Hepatocyte (in vitro differentiated cells): Measurements from ENCODE around the gene SIDT1. TPM values are rescaled to one million over a fixed set of nuclear protein-coding genes. Genes with fewer than 3 reads are reported as not detected.
"Not testable (repeated sequence)": the region's sequence is repeated elsewhere in the genome, so short reads cannot be mapped to it uniquely, and the experiment has no call there.

Experiments used
- DNase-seq: peaks from one replicate; pipeline ENCODE4 v3.0.0-alpha.2; 2016; ENCODE audit warnings: low spot score
- H2AFZ ChIP-seq: fragments of 200-600 bp; sonication (generic); 2 replicates; pipeline ENCODE4 v1.6.0; 2016; ENCODE audit warnings: antibody characterized with exemption, mild to moderate bottlenecking
- H3K27ac ChIP-seq: fragments of 200-600 bp; sonication (generic); 2 replicates; pipeline ENCODE4 v1.5.1; 2016; ENCODE audit warnings: mild to moderate bottlenecking
- H3K27me3 ChIP-seq: fragments of 200-600 bp; sonication (generic); 2 replicates; pipeline ENCODE4 v1.6.1; 2016
- H3K36me3 ChIP-seq: fragments of 200-600 bp; sonication (generic); replicated peaks from 2 replicates; pipeline ENCODE4 v1.5.1; 2016; ENCODE audit warnings: low read depth; ENCODE audit not compliant: insufficient read depth
- H3K4me1 ChIP-seq: fragments of 200-600 bp; sonication (generic); 2 replicates; pipeline ENCODE4 v1.5.1; 2016; ENCODE audit warnings: mild to moderate bottlenecking, moderate library complexity; ENCODE audit not compliant: insufficient read depth
- H3K4me2 ChIP-seq: fragments of 200-600 bp; sonication (generic); 2 replicates; pipeline ENCODE4 v1.6.0; 2016
- H3K4me3 ChIP-seq: fragments of 200-600 bp; sonication (generic); 2 replicates; pipeline ENCODE4 v1.5.1; 2016; ENCODE audit warnings: mild to moderate bottlenecking
- H3K79me2 ChIP-seq: fragments of 200-600 bp; sonication (generic); 2 replicates; pipeline ENCODE4 v1.6.0; 2017; ENCODE audit warnings: mild to moderate bottlenecking
- H3K9me2 ChIP-seq: fragments of 200-600 bp; sonication (generic); replicated peaks from 2 replicates; pipeline ENCODE4 v1.6.0; 2017; ENCODE audit warnings: mild to moderate bottlenecking; ENCODE audit not compliant: insufficient read depth
- H3K9me3 ChIP-seq: fragments of 200-600 bp; sonication (generic); 2 replicates; pipeline ENCODE4 v1.5.1; 2016; ENCODE audit warnings: low read depth, mild to moderate bottlenecking
- H4K20me1 ChIP-seq: fragments of 200-600 bp; sonication (generic); 2 replicates; pipeline ENCODE4 v1.6.0; 2016; ENCODE audit warnings: mild to moderate bottlenecking; ENCODE audit not compliant: insufficient read depth, poor library complexity, severe bottlenecking
- EZH2 ChIP-seq: fragments of 200-600 bp; sonication (generic); IDR thresholded peaks from 2 replicates; pipeline ENCODE4 v1.6.1; 2016; ENCODE audit warnings: antibody characterized with exemption, mild to moderate bottlenecking, borderline replicate concordance
- EZH2phosphoT487 ChIP-seq: fragments of 200-600 bp; sonication (generic); IDR thresholded peaks from one replicate; pipeline ENCODE4 v1.6.1; 2018; ENCODE audit warnings: antibody characterized with exemption, mild to moderate bottlenecking, low read depth, moderate library complexity; ENCODE audit not compliant: unreplicated experiment, severe bottlenecking
- WGBS: methylation state at CpG from one replicate; pipeline ENCODE4 v1.1.6; 2016; ENCODE audit warnings: low lambda C conversion rate; ENCODE audit errors: missing lambda C conversion rate; 5-methylcytosine and 5-hydroxymethylcytosine counted together
- polyA plus RNA-seq: library from polyadenylated mRNA; unstranded; fragments of >200 nt; fragmentation: Nextera tagmentation; extraction: Ambion mirVana; gene quantifications from 2 replicates; pipeline ENCODE4 v1.2.1, GENCODE V29; 2016
- total RNA-seq: library from RNA; depleted of rRNA; stranded (reverse); fragments of >200 nt; gene quantifications from 2 replicates; pipeline ENCODE4 v1.2.3, GENCODE V29; 2014
- TF ChIP-seq, protein P1 (sequence below): fragments of 200-600 bp; sonication (generic); IDR thresholded peaks from 2 replicates; pipeline ENCODE4 v1.5.1; 2016; ENCODE audit warnings: antibody characterized with exemption, mild to moderate bottlenecking; ENCODE audit not compliant: poor library complexity

SIDT1 gene
- total and polyA plus RNA-seq, 2 experiments from 2014 or later = 0.18 to 0.90 TPM

- Histone ChIP-seq H3K36me3 (no peaks in the 10 kb centered on the region), H3K79me2 (no peaks in the 10 kb centered on the region), H3K9me2 (no peaks in the 10 kb centered on the region), H3K4me1 (peaks cover 4% of the 10 kb centered on the region), H3K4me2 (no peak overlapping the region), H3K4me3 (no peak overlapping the region), H3K9me3 (no peaks in the 10 kb centered on the region), H2AFZ (no peak overlapping the region), H3K27me3 (no peaks in the 10 kb centered on the region), H4K20me1 (no peaks in the 10 kb centered on the region), H3K27ac (no peak overlapping the region)
- 84% methylated on average over 6 of the region's 6 CpGs for WGBS
- no peak for DNase-seq
- TF ChIP-seq, protein P1, sequence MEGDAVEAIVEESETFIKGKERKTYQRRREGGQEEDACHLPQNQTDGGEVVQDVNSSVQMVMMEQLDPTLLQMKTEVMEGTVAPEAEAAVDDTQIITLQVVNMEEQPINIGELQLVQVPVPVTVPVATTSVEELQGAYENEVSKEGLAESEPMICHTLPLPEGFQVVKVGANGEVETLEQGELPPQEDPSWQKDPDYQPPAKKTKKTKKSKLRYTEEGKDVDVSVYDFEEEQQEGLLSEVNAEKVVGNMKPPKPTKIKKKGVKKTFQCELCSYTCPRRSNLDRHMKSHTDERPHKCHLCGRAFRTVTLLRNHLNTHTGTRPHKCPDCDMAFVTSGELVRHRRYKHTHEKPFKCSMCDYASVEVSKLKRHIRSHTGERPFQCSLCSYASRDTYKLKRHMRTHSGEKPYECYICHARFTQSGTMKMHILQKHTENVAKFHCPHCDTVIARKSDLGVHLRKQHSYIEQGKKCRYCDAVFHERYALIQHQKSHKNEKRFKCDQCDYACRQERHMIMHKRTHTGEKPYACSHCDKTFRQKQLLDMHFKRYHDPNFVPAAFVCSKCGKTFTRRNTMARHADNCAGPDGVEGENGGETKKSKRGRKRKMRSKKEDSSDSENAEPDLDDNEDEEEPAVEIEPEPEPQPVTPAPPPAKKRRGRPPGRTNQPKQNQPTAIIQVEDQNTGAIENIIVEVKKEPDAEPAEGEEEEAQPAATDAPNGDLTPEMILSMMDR = no peak
- TF ChIP-seq EZH2phosphoT487 (no peak), EZH2 (no peak)
Measured at GRCh38 chr3:113631573-113631972, 99.2 kb downstream of the SIDT1 start.

- TF ChIP-seq EZH2 (no peak), EZH2phosphoT487 (no peak)
- TF ChIP-seq, protein P1 = no peak
- Histone ChIP-seq H3K4me3 (no peak overlapping the region), H3K4me1 (peaks cover 4% of the 10 kb centered on the region), H3K27ac (no peak overlapping the region), H3K36me3 (no peaks in the 10 kb centered on the region), H3K27me3 (no peaks in the 10 kb centered on the region), H4K20me1 (no peaks in the 10 kb centered on the region), H3K9me3 (no peaks in the 10 kb centered on the region), H3K79me2 (no peaks in the 10 kb centered on the region), H3K4me2 (no peak overlapping the region), H3K9me2 (no peaks in the 10 kb centered on the region), H2AFZ (no peak overlapping the region)
- no peak for DNase-seq
- WGBS = 72% methylated on average over 8 of the region's 8 CpGs
Measured at GRCh38 chr3:113634782-113635474, 102.6 kb downstream of the SIDT1 start.

GRCh38 chr3:113636034-113636433, 103.7 kb downstream of the SIDT1 start:
- H3K9me2 ChIP-seq, H3K79me2 ChIP-seq, H3K4me3 ChIP-seq, H3K9me3 ChIP-seq, H4K20me1 ChIP-seq, H3K4me2 ChIP-seq, H3K27ac ChIP-seq, H3K36me3 ChIP-seq, H2AFZ ChIP-seq, DNase-seq, H3K27me3 ChIP-seq, H3K4me1 ChIP-seq: not testable (repeated sequence)
- WGBS = 93% methylated on average over 7 of the region's 7 CpGs

GRCh38 chr3:113637756-113638155, 105.4 kb downstream of the SIDT1 start:
- no peak for DNase-seq
- 90% methylated on average over 14 of the region's 14 CpGs for WGBS
- TF ChIP-seq EZH2 = no peak
- no peak for TF ChIP-seq EZH2phosphoT487
- TF ChIP-seq, protein P1 = no peak
- no peak overlapping the region for H3K4me3 ChIP-seq
- H3K4me2 ChIP-seq = no peak overlapping the region
- H3K79me2 ChIP-seq = no peaks in the 10 kb centered on the region
- no peaks in the 10 kb centered on the region for H3K27me3 ChIP-seq
- H3K9me2 ChIP-seq = no peaks in the 10 kb centered on the region
- no peaks in the 10 kb centered on the region for H3K36me3 ChIP-seq
- no peaks in the 10 kb centered on the region for H4K20me1 ChIP-seq
- H2AFZ ChIP-seq = no peak overlapping the region
- H3K9me3 ChIP-seq = no peaks in the 10 kb centered on the region
- H3K4me1 ChIP-seq = no peaks in the 10 kb centered on the region
- no peak overlapping the region for H3K27ac ChIP-seq
